A673 (cell line): ENCODE results near the gene CFAP91. TPM values are rescaled to one million over a fixed set of nuclear protein-coding genes. Genes with fewer than 3 reads are reported as not detected.

Experiments
- BruUV-seq: library from RNA; stranded (reverse); fragments of 400-500 nt; replicated peaks from 2 replicates; lab custom pipeline; 2021; lab: Mats Ljungman, UMichigan
- CTCF ChIA-PET: fragments of 300-600 bp; sonication (Branson Sonifier 250); formaldehyde crosslinking; loops from one replicate; lab custom pipeline; 2022; ENCODE audit warnings: antibody characterized with exemption; lab: Charles Lee
- POLR2A ChIA-PET: fragments of 300-600 bp; sonication (Branson Sonifier 250); formaldehyde crosslinking; loops from one replicate; lab custom pipeline; 2022; ENCODE audit warnings: antibody characterized with exemption; ENCODE audit not compliant: low non-redundant PET; lab: Charles Lee
- DNase-seq: peaks from one replicate; pipeline ENCODE4 v3.0.0-alpha.2; 2015; ENCODE audit warnings: low spot score
- H3K27ac ChIP-seq: fragments of 200-600 bp; sonication (generic); 2 replicates; pipeline ENCODE4 v1.5.1; 2016; ENCODE audit warnings: mixed run types, low read depth, mild to moderate bottlenecking, mixed read lengths, antibody characterized with exemption, low read length; ENCODE audit not compliant: poor library complexity, severe bottlenecking
- H3K27me3 ChIP-seq: fragments of 200-600 bp; sonication (generic); replicated peaks from 2 replicates; pipeline ENCODE4 v1.6.1; 2017; ENCODE audit warnings: mixed run types, low read depth, mild to moderate bottlenecking, mixed read lengths, antibody characterized with exemption, low read length; ENCODE audit not compliant: insufficient read depth, poor library complexity
- H3K36me3 ChIP-seq: fragments of 200-600 bp; sonication (generic); 2 replicates; pipeline ENCODE4 v1.6.1; 2016; ENCODE audit warnings: mixed run types, mild to moderate bottlenecking, mixed read lengths, antibody characterized with exemption, low read length; ENCODE audit not compliant: insufficient read depth, poor library complexity, severe bottlenecking
- H3K4me1 ChIP-seq: fragments of 200-600 bp; sonication (generic); 2 replicates; pipeline ENCODE4 v1.6.1; 2017; ENCODE audit warnings: mixed run types, mild to moderate bottlenecking, mixed read lengths, antibody characterized with exemption, low read length; ENCODE audit not compliant: insufficient read depth, poor library complexity, severe bottlenecking
- H3K4me3 ChIP-seq: fragments of 200-600 bp; sonication (generic); 2 replicates; pipeline ENCODE4 v1.5.1; 2016; ENCODE audit warnings: low read depth, mixed run types, mild to moderate bottlenecking, mixed read lengths, low read length; ENCODE audit not compliant: poor library complexity, severe bottlenecking
- H3K9me3 ChIP-seq: fragments of 200-600 bp; sonication (generic); 2 replicates; pipeline ENCODE4 v1.6.1; 2016; ENCODE audit warnings: mixed run types, low read depth, mild to moderate bottlenecking, mixed read lengths, antibody characterized with exemption, low read length; ENCODE audit not compliant: poor library complexity, severe bottlenecking
- CTCF ChIP-seq: fragments of 300-800, 200-600 bp; sonication (generic); conservative IDR thresholded peaks from 2 replicates; pipeline ENCODE4 v1.5.1; 2017; ENCODE audit warnings: low read depth, mild to moderate bottlenecking, antibody characterized with exemption, low read length, moderate library complexity, mixed read lengths
- EZH2 ChIP-seq: fragments of 200-600 bp; sonication (generic); IDR thresholded peaks from 2 replicates; pipeline ENCODE4 v1.6.1; 2017; ENCODE audit warnings: borderline replicate concordance, low read depth, mild to moderate bottlenecking, mixed read lengths, antibody characterized with exemption, low read length; ENCODE audit not compliant: poor library complexity, severe bottlenecking
- intact Hi-C: fragments of 100-400 bp; cut with micrococcal nuclease; formaldehyde crosslinking; loops from one replicate; pipeline ENCODE4 v1.10.0; 2022; ENCODE audit not compliant: unreplicated experiment
- total RNA-seq: library from RNA; stranded (reverse); gene quantifications from 2 replicates; pipeline ENCODE4 v1.2.3, GENCODE V29; 2021

The CFAP91 gene
- total RNA-seq, 1 experiment from 2014 or later: 0.75 TPM

- Histone ChIP-seq H3K27ac (no peak overlapping the region), H3K27me3 (peaks cover 7% of the 10 kb centered on the region), H3K9me3 (no peaks in the 10 kb centered on the region), H3K4me1 (no peaks in the 10 kb centered on the region), H3K36me3 (no peaks in the 10 kb centered on the region), H3K4me3 (no peak overlapping the region)
- POLR2A ChIA-PET: no interaction called here
- DNase-seq: peak; percentile 54
- CTCF ChIA-PET: no interaction called here
- BruUV-seq: no TSS peak
- intact Hi-C loops: no loop called here
- TF ChIP-seq CTCF: peak; percentile 66
- TF ChIP-seq EZH2: no peak
These were observed 12.7 kb upstream of the CFAP91 start for GRCh38 chr3:119690043-119690656.

GRCh38 chr3:119695480-119695879 lies 7.3 kb upstream of the CFAP91 start:
- TF ChIP-seq EZH2 (no peak), CTCF (no peak)
- no peaks in the 10 kb centered on the region for H3K9me3 ChIP-seq
- peak; percentile 33 for DNase-seq
- H3K27me3 ChIP-seq: peaks cover 7% of the 10 kb centered on the region
- no peak overlapping the region for H3K4me3 ChIP-seq
- ChIA-PET POLR2A (no interaction called here), CTCF (no interaction called here)
- no TSS peak for BruUV-seq
- no peak overlapping the region for H3K27ac ChIP-seq
- no peaks in the 10 kb centered on the region for H3K36me3 ChIP-seq
- intact Hi-C loops: no loop called here
- no peaks in the 10 kb centered on the region for H3K4me1 ChIP-seq

- no peaks in the 10 kb centered on the region for H3K4me1 ChIP-seq
- H3K27me3 ChIP-seq: peaks cover 7% of the 10 kb centered on the region
- ChIA-PET POLR2A (no interaction called here), CTCF (no interaction called here)
- TF ChIP-seq EZH2 (no peak), CTCF (no peak)
- DNase-seq: no peak
- H3K27ac ChIP-seq: no peak overlapping the region
- no peaks in the 10 kb centered on the region for H3K36me3 ChIP-seq
- intact Hi-C loops: no loop called here
- H3K4me3 ChIP-seq: no peak overlapping the region
- no TSS peak for BruUV-seq
- H3K9me3 ChIP-seq: no peaks in the 10 kb centered on the region
These were observed 5.4 kb upstream of the CFAP91 start for GRCh38 chr3:119697394-119697793.
